Activated CD4-positive, alpha-beta T cell treated with anti-CD3 and anti-CD28 coated beads for 36 hours (primary cell): ENCODE data around the gene CAMKMT. TPM values are rescaled to one million over a fixed set of nuclear protein-coding genes. Genes with fewer than 3 reads are reported as not detected.

Experiments
- ATAC-seq: fragments of 200-7000 bp; cut with Tn5 transposase; one replicate; pipeline ENCODE4 v1.10.0; 2021; ENCODE audit warnings: mild to moderate bottlenecking, moderate library complexity
- CTCF ChIA-PET: fragments of 350-600 bp; sonication (Branson Sonifier 250); formaldehyde crosslinking; loops from one replicate; lab custom pipeline; 2021; ENCODE audit warnings: antibody characterized with exemption; lab: Charles Lee
- POLR2A ChIA-PET: fragments of 350-600 bp; sonication (Branson Sonifier 250); formaldehyde crosslinking; loops from one replicate; lab custom pipeline; 2021; ENCODE audit warnings: antibody characterized with exemption, inconsistent platforms; lab: Charles Lee
- DNase-seq: peaks from one replicate; pipeline ENCODE4 v3.0.0-alpha.2; 2020
- H3K27ac Mint-ChIP-seq: one replicate; pipeline ENCODE4 v1.8.0; 2021; ENCODE audit warnings: mixed read lengths
- H3K27me3 Mint-ChIP-seq: one replicate; pipeline ENCODE4 v1.8.0; 2021; ENCODE audit warnings: mixed read lengths
- H3K36me3 Mint-ChIP-seq: one replicate; pipeline ENCODE4 v1.8.0; 2021; ENCODE audit warnings: low read depth, mixed read lengths
- H3K4me1 Mint-ChIP-seq: one replicate; pipeline ENCODE4 v1.8.0; 2021; ENCODE audit warnings: mixed read lengths
- H3K4me3 Mint-ChIP-seq: one replicate; pipeline ENCODE4 v1.8.0; 2021; ENCODE audit warnings: mild to moderate bottlenecking, moderate library complexity, mixed read lengths
- H3K9me3 Mint-ChIP-seq: one replicate; pipeline ENCODE4 v1.8.0; 2021; ENCODE audit warnings: low read depth, mixed read lengths
- intact Hi-C, 2 experiments: fragments of 100-400 bp; cut with DNase I in 1 of 2; cut with micrococcal nuclease in 1 of 2; formaldehyde crosslinking; loops; one replicate each; pipeline versions ENCODE4 v1.14.2 to v1.15.1; 2022 to 2024; cut with DNase I, micrococcal nuclease
- total RNA-seq, 2 experiments: library from RNA; stranded (reverse); gene quantifications; one replicate each; pipeline ENCODE4 v1.2.3, GENCODE V29; 2021

Gene CAMKMT
- total RNA-seq, 2 experiments from 2014 or later = 10.8 to 13.3 TPM

DNA sequence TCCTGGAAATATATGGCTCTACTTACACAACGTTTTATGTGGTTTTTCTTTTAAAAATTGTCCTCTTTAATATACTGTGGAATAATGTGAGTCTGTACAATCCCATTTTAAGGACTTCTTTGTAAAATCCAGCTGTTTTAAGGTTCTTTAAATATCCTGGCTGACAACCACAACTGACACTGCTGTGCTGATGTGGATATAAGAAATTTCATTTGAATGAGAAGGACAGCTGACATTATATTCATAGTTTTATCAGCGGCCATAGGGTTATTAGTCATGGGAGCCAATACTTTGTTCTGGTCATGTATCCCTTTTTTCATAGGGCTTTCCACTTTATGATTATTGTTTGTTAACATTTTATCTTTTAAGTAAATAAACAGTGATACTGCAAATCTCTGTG lies 169.5 kb downstream of the CAMKMT start:
- peaks cover 9% of the 10 kb centered on the region for H3K36me3 Mint-ChIP-seq
- CTCF ChIA-PET = no interaction called here

DNA sequence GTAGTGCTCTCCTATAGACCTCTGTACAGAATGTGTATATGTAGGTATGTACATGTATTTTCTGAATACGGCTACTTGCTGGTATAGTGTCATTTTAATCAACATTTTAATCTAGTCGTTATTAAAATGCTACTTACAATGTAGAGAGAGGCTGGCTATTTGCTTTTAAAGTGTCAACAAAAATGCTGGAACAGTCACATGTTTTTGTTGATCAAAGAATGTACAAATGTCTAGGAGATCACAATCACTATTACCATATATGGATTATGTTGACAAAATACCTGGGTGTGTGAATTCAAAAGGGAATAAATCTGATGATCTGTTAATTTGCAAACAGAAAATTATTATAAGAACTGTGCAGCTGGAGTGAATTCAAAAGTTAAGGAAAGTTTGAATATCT lies 170.3 kb downstream of the CAMKMT start:
- peaks cover 2% of the 10 kb centered on the region for H3K9me3 Mint-ChIP-seq
- no peaks in the 10 kb centered on the region for H3K27me3 Mint-ChIP-seq
- ATAC-seq = no peak
- no peak overlapping the region for H3K4me3 Mint-ChIP-seq
- ChIA-PET POLR2A (no interaction called here), CTCF (interaction anchor here (0.6 kb wide), 2 partner anchors 17 to 984 kb away, joined by 3 to 4 read pairs; no protein-coding TSS in a partner anchor)
- no peak overlapping the region for H3K27ac Mint-ChIP-seq
- intact Hi-C loops = no loop called here
- peaks cover 3% of the 10 kb centered on the region for H3K4me1 Mint-ChIP-seq
- H3K36me3 Mint-ChIP-seq = peaks cover 9% of the 10 kb centered on the region
- DNase-seq = no peak

More for the DNA sequence above, 169.5 kb downstream of the CAMKMT start:
- POLR2A ChIA-PET = no interaction called here
- DNase-seq (no peak), ATAC-seq (no peak)
- intact Hi-C loops = no loop called here
- H3K4me3 Mint-ChIP-seq = no peak overlapping the region
- no peaks in the 10 kb centered on the region for H3K27me3 Mint-ChIP-seq
- no peak overlapping the region for H3K27ac Mint-ChIP-seq
- H3K9me3 Mint-ChIP-seq = peaks cover 2% of the 10 kb centered on the region
- H3K4me1 Mint-ChIP-seq = peaks cover 3% of the 10 kb centered on the region

DNA sequence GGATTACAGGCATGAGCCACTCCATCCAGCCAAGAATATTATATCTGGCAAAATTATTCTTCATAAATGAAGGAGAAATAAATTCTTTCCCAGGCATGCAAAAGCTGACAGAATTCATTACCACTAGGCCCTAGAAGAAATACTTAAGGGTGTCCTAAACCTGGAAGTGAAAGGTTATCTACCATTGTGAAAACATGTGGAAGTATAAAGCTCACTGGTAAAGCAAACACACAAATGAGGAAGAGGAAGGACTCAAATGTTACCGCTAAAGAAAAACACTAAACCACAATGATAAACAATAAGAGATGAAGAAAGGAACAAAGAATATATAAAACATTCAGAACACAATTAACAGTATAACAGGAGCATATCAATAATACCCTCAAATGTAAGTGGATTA lies 171.8 kb downstream of the CAMKMT start:
- Mint-ChIP-seq H3K27ac (no peak overlapping the region), H3K4me1 (no peaks in the 10 kb centered on the region), H3K27me3 (no peaks in the 10 kb centered on the region), H3K4me3 (no peak overlapping the region), H3K9me3 (peaks cover 2% of the 10 kb centered on the region), H3K36me3 (peaks cover 9% of the 10 kb centered on the region)
- ChIA-PET CTCF (no interaction called here), POLR2A (no interaction called here)
- DNase-seq (no peak), ATAC-seq (no peak)
- intact Hi-C loops = no loop called here

DNA sequence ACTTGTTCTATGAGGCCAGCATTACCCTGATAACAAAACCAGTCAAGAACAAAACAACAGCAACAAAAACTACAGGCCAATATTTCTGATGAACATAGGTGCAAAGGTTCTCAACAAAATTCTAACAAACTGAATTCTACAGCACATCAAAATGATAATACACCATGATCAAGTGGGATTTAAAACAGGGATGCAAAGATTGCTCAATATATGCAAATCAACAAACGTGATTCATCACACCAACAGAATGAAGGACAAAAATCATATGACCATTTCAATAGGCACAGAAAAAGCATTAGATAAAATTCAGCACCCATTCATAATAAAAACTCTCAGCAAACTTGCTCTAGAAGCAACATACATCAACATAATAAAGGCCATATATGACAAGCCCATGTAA lies 173.6 kb downstream of the CAMKMT start:
- intact Hi-C loops = no loop called here
- CTCF ChIA-PET = no interaction called here
- DNase-seq (no peak), ATAC-seq (no peak)
- no peak overlapping the region for H3K27ac Mint-ChIP-seq
- no peak overlapping the region for H3K4me3 Mint-ChIP-seq
- H3K36me3 Mint-ChIP-seq = peaks cover 9% of the 10 kb centered on the region
- no peaks in the 10 kb centered on the region for H3K4me1 Mint-ChIP-seq
- H3K9me3 Mint-ChIP-seq = peaks cover 2% of the 10 kb centered on the region
- POLR2A ChIA-PET = no interaction called here
- no peaks in the 10 kb centered on the region for H3K27me3 Mint-ChIP-seq

- intact Hi-C loops = no loop called here
- ChIA-PET POLR2A (no interaction called here), CTCF (interaction anchor here (0.6 kb wide), 1 partner anchor 499 kb away, joined by 3 read pairs; no protein-coding TSS in a partner anchor)
- no peak for ATAC-seq
- DNase-seq = no peak
- Mint-ChIP-seq H3K4me1 (no peaks in the 10 kb centered on the region), H3K27ac (no peak overlapping the region), H3K4me3 (no peak overlapping the region), H3K9me3 (peaks cover 2% of the 10 kb centered on the region), H3K27me3 (no peaks in the 10 kb centered on the region), H3K36me3 (peaks cover 8% of the 10 kb centered on the region)
Observed at GRCh38 chr2:44537264-44537663, 175.5 kb downstream of the CAMKMT start.

GRCh38 chr2:44542520-44542919 lies 180.8 kb downstream of the CAMKMT start:
- intact Hi-C loops = no loop called here
- Mint-ChIP-seq H3K9me3 (no peaks in the 10 kb centered on the region), H3K36me3 (no peaks in the 10 kb centered on the region), H3K27me3 (no peaks in the 10 kb centered on the region), H3K27ac (no peak overlapping the region), H3K4me1 (no peaks in the 10 kb centered on the region), H3K4me3 (no peak overlapping the region)
- ChIA-PET CTCF (interaction anchor here (0.6 to 1.6 kb wide), 2 partner anchors 17 to 43 kb away, joined by 3 read pairs; no protein-coding TSS in a partner anchor), POLR2A (no interaction called here)
- DNase-seq (no peak), ATAC-seq (no peak)

- ATAC-seq (no peak), DNase-seq (no peak)
- no peaks in the 10 kb centered on the region for H3K36me3 Mint-ChIP-seq
- intact Hi-C loops = no loop called here
- H3K27ac Mint-ChIP-seq = no peak overlapping the region
- no peaks in the 10 kb centered on the region for H3K9me3 Mint-ChIP-seq
- CTCF ChIA-PET = interaction anchor here (0.8 to 1.6 kb wide), 3 partner anchors 15 to 123 kb away, joined by 3 read pairs; no protein-coding TSS in a partner anchor
- POLR2A ChIA-PET = no interaction called here
- peaks cover 2% of the 10 kb centered on the region for H3K4me1 Mint-ChIP-seq
- H3K27me3 Mint-ChIP-seq = no peaks in the 10 kb centered on the region
- H3K4me3 Mint-ChIP-seq = no peak overlapping the region
Observed at GRCh38 chr2:44543773-44544725, 182.3 kb downstream of the CAMKMT start.

- POLR2A ChIA-PET = no interaction called here
- ATAC-seq (no peak), DNase-seq (no peak)
- Mint-ChIP-seq H3K27ac (no peak overlapping the region), H3K4me1 (peaks cover 10% of the 10 kb centered on the region), H3K27me3 (no peaks in the 10 kb centered on the region), H3K9me3 (no peaks in the 10 kb centered on the region), H3K36me3 (peaks cover 6% of the 10 kb centered on the region), H3K4me3 (no peak overlapping the region)
- CTCF ChIA-PET = interaction anchor here (0.8 to 1.0 kb wide), 2 partner anchors 14 to 122 kb away, joined by 3 read pairs; no protein-coding TSS in a partner anchor
- intact Hi-C loops = no loop called here
Observed at GRCh38 chr2:44545005-44545404, 183.3 kb downstream of the CAMKMT start.

- no peaks in the 10 kb centered on the region for H3K27me3 Mint-ChIP-seq
- no peak overlapping the region for H3K4me3 Mint-ChIP-seq
- H3K4me1 Mint-ChIP-seq = peaks cover 17% of the 10 kb centered on the region
- intact Hi-C loops = no loop called here
- H3K27ac Mint-ChIP-seq = no peak overlapping the region
- ChIA-PET POLR2A (no interaction called here), CTCF (interaction anchor here (0.6 to 0.8 kb wide), 3 partner anchors 34 to 1913 kb away, joined by 3 read pairs; no protein-coding TSS in a partner anchor)
- H3K9me3 Mint-ChIP-seq = no peaks in the 10 kb centered on the region
- DNase-seq = no peak
- peaks cover 12% of the 10 kb centered on the region for H3K36me3 Mint-ChIP-seq
- no peak for ATAC-seq
Observed at GRCh38 chr2:44546459-44547127, 184.8 kb downstream of the CAMKMT start.

DNA sequence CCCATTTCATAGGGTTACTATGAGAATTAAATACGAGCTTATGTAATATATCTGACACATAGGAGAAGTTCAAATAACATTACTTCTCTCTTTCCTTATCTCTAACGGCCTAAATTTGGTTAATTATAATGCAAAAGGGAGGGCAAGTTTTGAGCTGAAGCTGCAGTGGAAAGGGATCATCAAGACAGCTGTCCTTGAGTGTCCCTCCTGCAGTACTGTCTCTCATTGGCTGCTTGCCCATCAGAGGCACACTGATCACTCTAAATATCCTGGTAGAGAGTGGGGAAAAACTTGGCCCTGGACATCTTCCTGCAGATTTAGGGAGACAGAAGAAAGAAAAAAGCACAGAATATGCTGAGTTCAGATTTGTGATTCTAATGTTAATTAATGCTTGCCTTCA lies 186.0 kb downstream of the CAMKMT start:
- intact Hi-C loops = no loop called here
- Mint-ChIP-seq H3K9me3 (no peaks in the 10 kb centered on the region), H3K27me3 (no peaks in the 10 kb centered on the region), H3K27ac (no peak overlapping the region), H3K36me3 (peaks cover 15% of the 10 kb centered on the region), H3K4me3 (no peak overlapping the region), H3K4me1 (peaks cover 17% of the 10 kb centered on the region)
- POLR2A ChIA-PET = no interaction called here
- no peak for ATAC-seq
- DNase-seq = no peak
- CTCF ChIA-PET = interaction anchor here (0.7 to 1.7 kb wide), 4 partner anchors 18 to 92 kb away, joined by 3 to 6 read pairs (median 4); no protein-coding TSS in a partner anchor

- Mint-ChIP-seq H3K4me3 (no peak overlapping the region), H3K27me3 (no peaks in the 10 kb centered on the region), H3K27ac (no peak overlapping the region), H3K9me3 (no peaks in the 10 kb centered on the region), H3K36me3 (peaks cover 15% of the 10 kb centered on the region), H3K4me1 (peaks cover 17% of the 10 kb centered on the region)
- CTCF ChIA-PET = interaction anchor here (0.7 to 1.7 kb wide), 5 partner anchors 16 to 93 kb away, joined by 3 to 6 read pairs (median 4); no protein-coding TSS in a partner anchor
- POLR2A ChIA-PET = no interaction called here
- DNase-seq = no peak
- intact Hi-C loops = no loop called here
- ATAC-seq = no peak
Observed at GRCh38 chr2:44548221-44549098, 186.7 kb downstream of the CAMKMT start.
